CD4-positive, alpha-beta memory T cell (primary cell): Measurements from ENCODE around the gene MED13L. TPM values are rescaled to one million over a fixed set of nuclear protein-coding genes. Genes with fewer than 3 reads are reported as not detected.

Source experiments
- CTCF ChIA-PET: fragments of 350-600 bp; sonication (Branson Sonifier 250); formaldehyde crosslinking; loops from one replicate; lab custom pipeline; 2021; ENCODE audit warnings: inconsistent platforms; ENCODE audit not compliant: partially characterized antibody; lab: Charles Lee
- POLR2A ChIA-PET: fragments of 350-600 bp; sonication (Branson Sonifier 250); formaldehyde crosslinking; loops from one replicate; lab custom pipeline; 2021; ENCODE audit not compliant: partially characterized antibody; lab: Charles Lee
- DNase-seq, 5 donors: peaks; one replicate each; pipeline versions ENCODE4 v3.0.0 to v3.0.0-alpha.2; 2020 to 2022; ENCODE audit warnings: mixed read lengths in 1 of 5
- H3K27ac ChIP-seq: one replicate; pipeline ENCODE4 v1.7.0; 2013; ENCODE audit warnings: low read depth, low read length
- H3K27me3 ChIP-seq: 2 replicates; pipeline ENCODE4 v1.7.0; 2013; ENCODE audit warnings: mild to moderate bottlenecking, low read length, moderate library complexity; ENCODE audit not compliant: insufficient read depth
- H3K36me3 ChIP-seq: 2 replicates; pipeline ENCODE4 v1.7.0; 2013; ENCODE audit warnings: mild to moderate bottlenecking, low read length, moderate library complexity; ENCODE audit not compliant: insufficient read depth
- H3K4me1 ChIP-seq: 2 replicates; pipeline ENCODE4 v1.7.0; 2013; ENCODE audit warnings: mild to moderate bottlenecking, low read length, moderate library complexity; ENCODE audit not compliant: insufficient read depth
- H3K4me3 ChIP-seq, 2 donors: one replicate each; pipeline ENCODE4 v1.7.0; 2013; ENCODE audit warnings: low read length in 2 of 2, mild to moderate bottlenecking in 1 of 2
- H3K9me3 ChIP-seq, 2 donors: one replicate each; pipeline ENCODE4 v1.7.0; 2013; ENCODE audit warnings: low read length in 2 of 2, control low read depth in 1 of 2; ENCODE audit not compliant: control insufficient read depth in 1 of 2
- H3K27ac Mint-ChIP-seq, 7 donors: one replicate each; pipeline ENCODE4 v1.8.0; 2020 to 2021; ENCODE audit warnings: mixed read lengths in 7 of 7, mild to moderate bottlenecking in 6 of 7, inconsistent platforms in 3 of 7, moderate library complexity in 3 of 7
- H3K27me3 Mint-ChIP-seq, 2 donors: one replicate each; pipeline ENCODE4 v1.8.0; 2020 to 2021; ENCODE audit warnings: mixed read lengths in 2 of 2
- H3K36me3 Mint-ChIP-seq, 2 donors: one replicate each; pipeline ENCODE4 v1.8.0; 2020 to 2021; ENCODE audit warnings: mixed read lengths in 2 of 2, inconsistent platforms in 1 of 2, mild to moderate bottlenecking in 1 of 2
- H3K4me1 Mint-ChIP-seq, 4 donors: one replicate each; pipeline ENCODE4 v1.8.0; 2020 to 2021; ENCODE audit warnings: mixed read lengths in 4 of 4, mild to moderate bottlenecking in 1 of 4
- H3K4me3 Mint-ChIP-seq, 8 donors: one replicate each; pipeline ENCODE4 v1.8.0; 2020 to 2021; ENCODE audit warnings: mixed read lengths in 8 of 8, mild to moderate bottlenecking in 7 of 8, moderate library complexity in 6 of 8, inconsistent platforms in 3 of 8
- H3K9me3 Mint-ChIP-seq, 8 donors: one replicate each; pipeline ENCODE4 v1.8.0; 2020 to 2021; ENCODE audit warnings: mixed read lengths in 8 of 8, mild to moderate bottlenecking in 5 of 8, inconsistent platforms in 3 of 8, moderate library complexity in 1 of 8
- intact Hi-C: fragments of 100-400 bp; cut with micrococcal nuclease; formaldehyde crosslinking; loops from one replicate; pipeline ENCODE4 v1.15.1; 2023
- polyA plus RNA-seq, 2 donors: library from polyadenylated mRNA; unstranded; fragments of 300-500 nt; fragmentation: Illumina TruSeq; gene quantifications; one replicate each; pipeline ENCODE4 v1.2.3, GENCODE V29; 2021
- total RNA-seq, 2 experiments: library from RNA; stranded (reverse); gene quantifications; one replicate each; pipeline ENCODE4 v1.2.3, GENCODE V29; 2021

MED13L gene
- total and polyA plus RNA-seq, 4 experiments from 2014 or later: 3.8 to 156 (median 81.1) TPM

DNA sequence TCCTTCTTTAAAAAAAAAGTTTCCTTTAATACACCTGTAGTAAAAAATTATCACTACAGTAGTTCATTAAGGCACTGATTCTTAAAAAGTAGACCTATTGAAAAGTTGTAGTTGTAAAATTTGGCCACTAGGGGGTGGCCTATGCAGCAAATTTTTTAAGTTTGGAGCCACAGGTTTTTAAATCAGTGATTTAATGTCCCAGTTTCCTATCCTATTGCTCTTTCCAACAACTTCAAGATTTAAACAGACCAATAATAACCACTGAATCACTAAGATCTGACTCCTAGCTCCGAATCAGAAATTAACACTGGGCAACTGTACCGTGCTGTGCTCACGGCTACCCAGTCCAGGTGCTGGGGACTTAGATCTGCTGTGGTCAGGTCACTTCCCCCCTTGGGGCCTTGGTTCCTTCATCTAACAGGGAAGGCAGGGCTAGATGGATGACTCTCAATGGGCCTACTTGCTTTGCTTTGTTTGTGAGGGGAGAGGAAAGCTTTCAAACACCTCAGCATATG, 279.3 kb downstream of the MED13L start:
- POLR2A ChIA-PET: no interaction called here
- Mint-ChIP-seq H3K36me3 (peaks cover 33 to 55% of the 10 kb centered on the region in 2 donors), H3K9me3 (no peaks in the 10 kb centered on the region), H3K27ac (peak overlapping the region in 3 of 7 donors; percentile 22 to 60 (median 46)), H3K4me1 (peaks cover 6 to 17% (median 9%) of the 10 kb centered on the region in 4 donors), H3K27me3 (no peaks in the 10 kb centered on the region), H3K4me3 (no peak overlapping the region)
- Histone ChIP-seq H3K27me3 (no peaks in the 10 kb centered on the region), H3K9me3 (no peaks in the 10 kb centered on the region), H3K27ac (no peak overlapping the region), H3K4me1 (no peaks in the 10 kb centered on the region), H3K4me3 (no peak overlapping the region), H3K36me3 (peaks cover 29% of the 10 kb centered on the region)
- peak in 4 of 5 donors; percentile 34 to 39 (median 36) for DNase-seq
- intact Hi-C loops: loop anchor here (1.0 to 5.0 kb wide), 4 partner anchors 238 to 711 kb away; partner anchors contain the start of gene MED13L
- CTCF ChIA-PET: interaction anchor here (0.7 to 3.3 kb wide), 16 partner anchors 8 to 711 kb away, joined by 3 to 36 read pairs (median 4); no protein-coding TSS in a partner anchor

DNA sequence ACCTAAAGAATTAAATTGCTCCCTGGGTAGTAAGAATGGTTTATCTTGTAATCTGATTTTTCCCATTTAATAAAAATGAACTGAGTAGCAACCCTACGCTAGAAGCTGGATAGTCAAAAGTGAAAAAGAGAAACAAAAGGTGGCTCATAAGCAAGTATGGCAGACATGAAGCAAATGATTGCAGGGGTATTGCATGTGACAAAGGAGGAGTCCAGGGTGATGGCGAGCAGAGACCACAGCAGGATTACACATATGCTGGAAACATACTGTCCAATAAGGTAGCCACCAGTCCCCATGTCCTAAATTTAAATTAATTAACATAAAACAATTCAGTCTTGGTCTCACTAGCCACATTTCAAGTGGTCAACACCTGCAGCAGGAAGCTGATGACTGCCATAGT, 283.8 kb downstream of the MED13L start:
- intact Hi-C loops: no loop called here
- CTCF ChIA-PET: interaction anchor here (1.0 to 1.1 kb wide), 3 partner anchors 8 to 258 kb away, joined by 3 read pairs; no protein-coding TSS in a partner anchor

GRCh38 chr12:115990241-115990640, 287.3 kb downstream of the MED13L start:
- Mint-ChIP-seq H3K4me3 (no peak overlapping the region), H3K9me3 (no peaks in the 10 kb centered on the region), H3K27ac (peak overlapping the region in 1 of 7 donors; percentile 8)

More for the DNA sequence above, 283.8 kb downstream of the MED13L start:
- peaks cover 47 to 71% of the 10 kb centered on the region in 2 donors for H3K36me3 Mint-ChIP-seq
- H3K4me3 Mint-ChIP-seq: no peak overlapping the region
- no peak overlapping the region for H3K27ac ChIP-seq
- peaks cover 34% of the 10 kb centered on the region for H3K36me3 ChIP-seq
- H3K27ac Mint-ChIP-seq: peak overlapping the region in 1 of 7 donors; percentile 30
- no peaks in the 10 kb centered on the region for H3K9me3 ChIP-seq
- H3K9me3 Mint-ChIP-seq: no peaks in the 10 kb centered on the region
- no peaks in the 10 kb centered on the region for H3K27me3 Mint-ChIP-seq
- H3K27me3 ChIP-seq: no peaks in the 10 kb centered on the region
- no peak overlapping the region for H3K4me3 ChIP-seq
- peaks cover 16 to 26% (median 22%) of the 10 kb centered on the region in 4 donors for H3K4me1 Mint-ChIP-seq
- no peak for DNase-seq
- POLR2A ChIA-PET: no interaction called here
- peaks cover 8% of the 10 kb centered on the region for H3K4me1 ChIP-seq

DNA sequence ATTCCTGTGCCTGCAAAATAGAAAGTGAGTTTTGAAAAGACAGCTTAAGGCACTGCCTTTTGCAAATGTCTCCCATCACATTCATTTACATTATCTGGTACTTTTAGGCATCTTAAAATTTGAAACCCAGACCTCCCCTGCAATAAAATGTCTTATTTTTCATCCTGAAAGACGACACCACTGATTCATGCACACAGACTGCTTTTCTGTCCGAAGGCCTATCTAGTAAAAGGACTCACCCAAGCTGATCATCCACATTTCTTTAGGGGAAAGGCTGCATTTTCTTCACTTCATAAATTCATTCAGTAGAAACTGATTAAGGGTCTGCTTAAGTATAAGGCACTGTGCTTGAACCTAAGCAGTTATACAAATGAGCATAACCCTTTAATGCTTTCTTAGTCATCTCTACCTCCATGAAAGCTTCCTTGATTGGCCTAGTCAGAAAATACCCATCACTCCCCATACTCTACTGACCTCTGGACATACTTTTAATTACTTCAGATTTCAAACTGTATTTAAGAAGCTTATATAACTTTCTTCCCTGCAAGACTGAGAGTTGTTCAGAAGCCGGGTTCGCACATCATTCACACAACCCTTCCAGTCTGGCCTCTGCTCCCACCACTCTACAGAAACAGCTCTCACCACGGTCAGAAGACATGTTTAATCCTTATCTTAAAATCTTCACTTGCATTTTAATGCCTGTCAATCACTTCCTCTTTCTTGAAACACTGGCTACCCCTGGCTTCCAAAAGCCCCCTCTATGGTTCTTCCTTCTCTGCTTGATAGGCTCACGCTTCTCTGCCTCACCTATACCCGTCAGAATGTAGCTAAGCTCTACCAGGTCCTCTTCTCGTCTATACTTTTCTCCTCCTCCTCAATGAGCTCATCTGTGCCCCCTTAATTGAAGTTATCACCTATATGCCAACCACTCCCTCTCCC, 288.6 kb downstream of the MED13L start:
- Mint-ChIP-seq H3K4me3 (no peak overlapping the region), H3K27ac (peak overlapping the region in 6 of 7 donors; percentile 30 to 55 (median 48)), H3K9me3 (no peaks in the 10 kb centered on the region), H3K27me3 (no peaks in the 10 kb centered on the region), H3K36me3 (peaks cover 57 to 78% of the 10 kb centered on the region in 2 donors), H3K4me1 (peaks cover 16 to 27% (median 25%) of the 10 kb centered on the region in 4 donors)
- DNase-seq: no peak
- Histone ChIP-seq H3K27ac (no peak overlapping the region), H3K36me3 (peaks cover 34% of the 10 kb centered on the region), H3K9me3 (no peaks in the 10 kb centered on the region), H3K4me3 (no peak overlapping the region), H3K4me1 (peaks cover 13% of the 10 kb centered on the region), H3K27me3 (no peaks in the 10 kb centered on the region)
- ChIA-PET CTCF (interaction anchor here (3.1 kb wide), 1 partner anchor 10 kb away, joined by 27 read pairs; no protein-coding TSS in a partner anchor), POLR2A (no interaction called here)
- intact Hi-C loops: no loop called here

More at GRCh38 chr12:115990241-115990640, 287.3 kb downstream of the MED13L start:
- Mint-ChIP-seq H3K4me1 (peaks cover 16 to 28% (median 26%) of the 10 kb centered on the region in 4 donors), H3K36me3 (peaks cover 58 to 82% of the 10 kb centered on the region in 2 donors), H3K27me3 (no peaks in the 10 kb centered on the region)
- ChIA-PET CTCF (no interaction called here), POLR2A (no interaction called here)
- no peak for DNase-seq
- Histone ChIP-seq H3K27ac (no peak overlapping the region), H3K4me1 (peaks cover 13% of the 10 kb centered on the region), H3K9me3 (no peaks in the 10 kb centered on the region), H3K4me3 (no peak overlapping the region), H3K36me3 (peaks cover 36% of the 10 kb centered on the region), H3K27me3 (no peaks in the 10 kb centered on the region)
- intact Hi-C loops: no loop called here

DNA sequence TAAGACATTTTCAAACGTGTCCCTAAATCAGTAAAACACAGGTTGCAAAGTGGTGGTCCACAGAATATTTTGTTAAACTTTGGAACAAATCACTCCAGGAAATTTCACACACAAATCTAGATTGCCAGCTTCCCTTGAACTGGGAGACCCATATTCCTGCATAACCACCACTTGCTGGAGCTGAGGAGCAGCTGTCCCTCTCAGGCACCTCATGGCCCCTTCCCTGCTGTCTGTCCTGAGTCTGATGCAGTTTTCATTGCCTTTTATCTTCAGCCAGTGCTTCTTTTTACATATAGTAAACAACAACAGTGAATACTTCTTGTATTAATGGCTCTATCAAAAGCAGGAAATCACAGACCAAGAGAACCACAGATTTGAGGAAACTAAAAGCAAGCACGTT, 289.3 kb downstream of the MED13L start:
- peaks cover 35% of the 10 kb centered on the region for H3K36me3 ChIP-seq
- Mint-ChIP-seq H3K27me3 (no peaks in the 10 kb centered on the region), H3K4me3 (no peak overlapping the region), H3K36me3 (peaks cover 53 to 79% of the 10 kb centered on the region in 2 donors), H3K4me1 (peaks cover 16 to 27% (median 25%) of the 10 kb centered on the region in 4 donors), H3K9me3 (no peaks in the 10 kb centered on the region), H3K27ac (peak overlapping the region in 2 of 7 donors; percentile 19 to 37)
- ChIA-PET CTCF (interaction anchor here (3.1 kb wide), 1 partner anchor 10 kb away, joined by 27 read pairs; no protein-coding TSS in a partner anchor), POLR2A (no interaction called here)
- H3K4me1 ChIP-seq: peaks cover 13% of the 10 kb centered on the region
- H3K27me3 ChIP-seq: no peaks in the 10 kb centered on the region
- no peak for DNase-seq
- no peaks in the 10 kb centered on the region for H3K9me3 ChIP-seq
- no peak overlapping the region for H3K27ac ChIP-seq
- intact Hi-C loops: no loop called here
- no peak overlapping the region for H3K4me3 ChIP-seq

GRCh38 chr12:115984616-115985015, 292.9 kb downstream of the MED13L start:
- Histone ChIP-seq H3K36me3 (peaks cover 38% of the 10 kb centered on the region), H3K4me3 (no peak overlapping the region), H3K9me3 (no peaks in the 10 kb centered on the region), H3K27me3 (no peaks in the 10 kb centered on the region), H3K4me1 (peaks cover 13% of the 10 kb centered on the region), H3K27ac (no peak overlapping the region)
- Mint-ChIP-seq H3K36me3 (peaks cover 47 to 81% of the 10 kb centered on the region in 2 donors), H3K4me1 (peaks cover 10 to 16% (median 14%) of the 10 kb centered on the region in 4 donors), H3K27me3 (no peaks in the 10 kb centered on the region), H3K4me3 (no peak overlapping the region), H3K9me3 (no peaks in the 10 kb centered on the region), H3K27ac (no peak overlapping the region)
- ChIA-PET CTCF (no interaction called here), POLR2A (no interaction called here)
- DNase-seq: no peak
- intact Hi-C loops: no loop called here
